HG02588 (cell line): ENCODE measurements around the gene SNHG17.
"Not testable (repeated sequence)": the region's sequence is repeated elsewhere in the genome, so short reads cannot be mapped to it uniquely, and the experiment has no call there.

Experiments used
- ATAC-seq: cut with Tn5 transposase; IDR thresholded peaks from one replicate; pipeline ENCODE4 v1.9.1; 2021; ENCODE audit warnings: mild to moderate bottlenecking, moderate library complexity; ENCODE audit not compliant: unreplicated experiment

SNHG17 gene

GRCh38 chr20:38434770-38435554 is at the start of gene SNHG17:
Gene SNHG17 (minus strand): TSS chr20:38435328.
- peak; percentile 68 for ATAC-seq

GRCh38 chr20:38479596-38479995 is 44.5 kb upstream of the SNHG17 start:
- no peak for ATAC-seq

- no peak for ATAC-seq
Measured at GRCh38 chr20:38477747-38478146, 42.6 kb upstream of the SNHG17 start.

GRCh38 chr20:38473367-38473795 is 38.3 kb upstream of the SNHG17 start:
- ATAC-seq = peak; percentile 3

GRCh38 chr20:38472513-38473366 is 37.6 kb upstream of the SNHG17 start, which contains the start of gene RALGAPB:
Gene RALGAPB (plus strand): TSS chr20:38472843. CDS start chr20:38488433, 15,590 bp downstream.
- ATAC-seq = peak; percentile 82

- ATAC-seq = no peak
Measured at GRCh38 chr20:38471987-38472512, 36.9 kb upstream of the SNHG17 start.

- ATAC-seq = no peak
Measured at GRCh38 chr20:38471245-38471644, 36.1 kb upstream of the SNHG17 start.

- ATAC-seq = no peak
Measured at GRCh38 chr20:38466983-38467382, 31.9 kb upstream of the SNHG17 start.

- no peak for ATAC-seq
Measured at GRCh38 chr20:38466171-38466570, 31.0 kb upstream of the SNHG17 start.

GRCh38 chr20:38461569-38461968 is 26.4 kb upstream of the SNHG17 start:
- ATAC-seq = not testable (repeated sequence)

- not testable (repeated sequence) for ATAC-seq
Measured at GRCh38 chr20:38461167-38461566, 26.0 kb upstream of the SNHG17 start.

GRCh38 chr20:38460631-38461030 is 25.5 kb upstream of the SNHG17 start:
- ATAC-seq = not testable (repeated sequence)

GRCh38 chr20:38460040-38460623 is 25.0 kb upstream of the SNHG17 start:
- ATAC-seq = no peak

GRCh38 chr20:38458314-38458713 is 23.2 kb upstream of the SNHG17 start:
- no peak for ATAC-seq

- no peak for ATAC-seq
Measured at GRCh38 chr20:38454556-38455473, 19.7 kb upstream of the SNHG17 start.

- ATAC-seq = no peak
Measured at GRCh38 chr20:38453941-38454340, 18.8 kb upstream of the SNHG17 start.

- no peak for ATAC-seq
Measured at GRCh38 chr20:38452880-38453624, 17.9 kb upstream of the SNHG17 start.

- ATAC-seq = no peak
Measured at GRCh38 chr20:38450412-38450975, 15.4 kb upstream of the SNHG17 start.

GRCh38 chr20:38449046-38449445 is 13.9 kb upstream of the SNHG17 start:
- ATAC-seq = no peak
